Glutamatergic neuron (in vitro differentiated cells): Measurements from ENCODE around the gene BCKDHA. TPM values are rescaled to one million over a fixed set of nuclear protein-coding genes. Genes with fewer than 3 reads are reported as not detected.

ENCODE experiments used
- DNase-seq: peaks from one replicate; pipeline ENCODE4 v3.0.0; 2022
- H3K27ac Mint-ChIP-seq: one replicate; pipeline ENCODE4 v1.8.0; 2020; ENCODE audit warnings: mild to moderate bottlenecking, mixed read lengths, inconsistent platforms; ENCODE audit not compliant: unreplicated experiment
- H3K27me3 Mint-ChIP-seq: one replicate; pipeline ENCODE4 v1.8.0; 2020; ENCODE audit warnings: mild to moderate bottlenecking, moderate library complexity, mixed read lengths, inconsistent platforms; ENCODE audit not compliant: unreplicated experiment
- H3K36me3 Mint-ChIP-seq: one replicate; pipeline ENCODE4 v1.8.0; 2020; ENCODE audit warnings: mild to moderate bottlenecking, mixed read lengths, inconsistent platforms; ENCODE audit not compliant: unreplicated experiment
- H3K4me1 Mint-ChIP-seq: one replicate; pipeline ENCODE4 v1.8.0; 2020; ENCODE audit warnings: mild to moderate bottlenecking, low read depth, mixed read lengths, inconsistent platforms; ENCODE audit not compliant: unreplicated experiment
- H3K4me3 Mint-ChIP-seq: one replicate; pipeline ENCODE4 v1.8.0; 2020; ENCODE audit warnings: mild to moderate bottlenecking, mixed read lengths, inconsistent platforms; ENCODE audit not compliant: unreplicated experiment
- H3K9me3 Mint-ChIP-seq: one replicate; pipeline ENCODE4 v1.8.0; 2020; ENCODE audit warnings: mild to moderate bottlenecking, moderate library complexity, mixed read lengths, inconsistent platforms; ENCODE audit not compliant: unreplicated experiment
- total RNA-seq: library from RNA; stranded (reverse); fragmentation: NEBNext Ultra II Directional; extraction: Animal tissue kit (Norgen Biotek cat#: 25700); gene quantifications from one replicate; pipeline ENCODE4 v1.2.1, GENCODE V29; 2021; ENCODE audit not compliant: unreplicated experiment
- TF ChIP-seq, protein P1 (sequence below): fragments of 200-600 bp; sonication (generic); IDR thresholded peaks from one replicate; pipeline ENCODE4 v1.5.0; 2021; ENCODE audit not compliant: partially characterized antibody, unreplicated experiment

BCKDHA gene
- total RNA-seq, 1 donor from 2014 or later: 11.0 TPM

DNA sequence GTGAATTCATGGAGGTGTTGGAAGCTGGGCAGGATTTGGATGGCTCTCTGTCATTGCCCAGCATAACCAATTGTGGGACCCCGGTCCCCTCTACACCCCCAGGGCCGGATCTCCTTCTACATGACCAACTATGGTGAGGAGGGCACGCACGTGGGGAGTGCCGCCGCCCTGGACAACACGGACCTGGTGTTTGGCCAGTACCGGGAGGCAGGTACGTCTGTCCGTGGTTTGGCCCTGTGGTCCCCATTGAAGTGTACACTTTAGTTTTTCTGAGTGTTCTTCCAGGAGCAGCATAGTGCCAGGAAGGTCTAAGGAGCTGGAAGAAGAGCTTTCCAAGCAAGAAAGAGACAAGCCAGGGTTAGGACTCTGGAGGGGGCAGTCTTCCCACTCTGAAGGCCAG lies 16.3 kb downstream of the BCKDHA start:
- Mint-ChIP-seq H3K4me3 (no peak overlapping the region), H3K27ac (no peak overlapping the region), H3K36me3 (no peaks in the 10 kb centered on the region), H3K9me3 (peaks cover 2% of the 10 kb centered on the region), H3K4me1 (no peaks in the 10 kb centered on the region), H3K27me3 (peaks cover 5% of the 10 kb centered on the region)
- no peak for DNase-seq
- TF ChIP-seq, protein P1, sequence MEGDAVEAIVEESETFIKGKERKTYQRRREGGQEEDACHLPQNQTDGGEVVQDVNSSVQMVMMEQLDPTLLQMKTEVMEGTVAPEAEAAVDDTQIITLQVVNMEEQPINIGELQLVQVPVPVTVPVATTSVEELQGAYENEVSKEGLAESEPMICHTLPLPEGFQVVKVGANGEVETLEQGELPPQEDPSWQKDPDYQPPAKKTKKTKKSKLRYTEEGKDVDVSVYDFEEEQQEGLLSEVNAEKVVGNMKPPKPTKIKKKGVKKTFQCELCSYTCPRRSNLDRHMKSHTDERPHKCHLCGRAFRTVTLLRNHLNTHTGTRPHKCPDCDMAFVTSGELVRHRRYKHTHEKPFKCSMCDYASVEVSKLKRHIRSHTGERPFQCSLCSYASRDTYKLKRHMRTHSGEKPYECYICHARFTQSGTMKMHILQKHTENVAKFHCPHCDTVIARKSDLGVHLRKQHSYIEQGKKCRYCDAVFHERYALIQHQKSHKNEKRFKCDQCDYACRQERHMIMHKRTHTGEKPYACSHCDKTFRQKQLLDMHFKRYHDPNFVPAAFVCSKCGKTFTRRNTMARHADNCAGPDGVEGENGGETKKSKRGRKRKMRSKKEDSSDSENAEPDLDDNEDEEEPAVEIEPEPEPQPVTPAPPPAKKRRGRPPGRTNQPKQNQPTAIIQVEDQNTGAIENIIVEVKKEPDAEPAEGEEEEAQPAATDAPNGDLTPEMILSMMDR: no peak

DNA sequence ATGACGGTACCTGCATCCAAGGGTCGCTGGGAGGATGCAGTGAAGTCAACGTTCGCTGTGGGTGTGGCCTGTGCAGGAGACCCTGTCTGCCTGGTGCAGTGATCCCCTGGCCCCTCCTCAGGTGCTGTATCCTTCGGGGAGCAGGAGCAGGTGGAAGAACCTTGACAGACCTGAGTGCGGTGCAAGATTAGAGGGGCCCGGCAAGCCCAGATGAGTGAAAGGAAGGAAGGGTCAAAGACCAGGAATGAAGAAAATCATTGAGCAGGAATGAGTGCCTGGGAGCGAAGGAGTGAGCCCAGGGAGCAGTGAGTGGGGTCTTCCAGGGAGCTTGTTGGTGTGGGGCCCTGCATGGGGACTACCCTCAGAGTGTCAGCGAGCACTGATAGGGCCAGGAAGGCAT lies 16.8 kb downstream of the BCKDHA start:
- TF ChIP-seq, protein P1: no peak
- Mint-ChIP-seq H3K27me3 (peaks cover 5% of the 10 kb centered on the region), H3K4me3 (peak overlapping the region; percentile 34), H3K36me3 (no peaks in the 10 kb centered on the region), H3K27ac (no peak overlapping the region), H3K4me1 (no peaks in the 10 kb centered on the region), H3K9me3 (peaks cover 2% of the 10 kb centered on the region)
- no peak for DNase-seq

DNA sequence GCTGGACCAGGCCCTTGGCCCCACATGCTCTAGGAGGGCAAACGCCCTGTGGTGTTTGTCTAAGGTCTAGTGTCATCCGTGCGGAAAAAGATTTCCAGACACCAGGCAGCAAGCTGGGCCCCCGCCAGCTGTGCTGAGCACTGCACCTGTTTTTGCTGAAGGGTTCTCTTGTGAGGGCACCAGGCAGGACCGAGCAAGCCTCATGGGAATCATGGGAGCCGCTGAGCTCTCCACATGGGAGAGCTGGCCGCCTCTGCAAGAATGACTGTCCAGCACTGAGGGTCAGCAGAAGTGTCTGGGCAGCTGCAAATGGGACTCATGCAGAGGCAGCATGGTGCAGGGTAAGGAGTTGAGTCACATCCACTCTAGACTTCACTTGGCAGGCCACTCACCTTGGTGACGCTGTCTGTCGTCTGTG lies 17.5 kb downstream of the BCKDHA start:
- peaks cover 2% of the 10 kb centered on the region for H3K9me3 Mint-ChIP-seq
- H3K4me3 Mint-ChIP-seq: no peak overlapping the region
- no peaks in the 10 kb centered on the region for H3K36me3 Mint-ChIP-seq
- no peak overlapping the region for H3K27ac Mint-ChIP-seq
- H3K27me3 Mint-ChIP-seq: peaks cover 7% of the 10 kb centered on the region
- TF ChIP-seq, protein P1: no peak
- no peak for DNase-seq
- H3K4me1 Mint-ChIP-seq: no peaks in the 10 kb centered on the region

DNA sequence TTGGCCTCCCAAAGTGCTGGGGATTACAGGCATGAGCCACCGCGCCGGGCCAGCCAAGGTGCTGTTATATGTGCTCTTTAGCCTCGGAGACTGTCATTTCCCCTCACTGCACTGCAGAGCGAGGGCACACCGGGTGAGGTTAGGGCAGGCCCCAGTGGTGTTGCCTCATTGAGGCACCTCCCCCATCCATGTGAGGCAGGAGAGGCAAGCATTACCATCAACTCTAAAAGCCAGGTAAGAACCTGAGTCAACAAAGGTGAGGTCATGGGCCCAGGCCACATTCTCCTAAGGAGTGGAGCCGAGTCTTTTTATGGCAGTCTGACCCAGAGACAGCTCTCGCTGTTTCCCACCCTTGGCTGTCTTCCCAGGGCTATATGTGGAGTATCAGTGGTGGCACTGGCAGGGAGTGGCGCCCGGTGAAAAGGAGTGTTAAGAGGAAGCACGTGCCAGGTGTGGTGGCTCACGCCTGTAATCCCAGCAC lies 18.6 kb downstream of the BCKDHA start:
- TF ChIP-seq, protein P1: no peak
- Mint-ChIP-seq H3K27me3 (peaks cover 11% of the 10 kb centered on the region), H3K36me3 (no peaks in the 10 kb centered on the region), H3K4me3 (no peak overlapping the region), H3K27ac (no peak overlapping the region), H3K9me3 (peaks cover 2% of the 10 kb centered on the region), H3K4me1 (no peaks in the 10 kb centered on the region)
- no peak for DNase-seq

DNA sequence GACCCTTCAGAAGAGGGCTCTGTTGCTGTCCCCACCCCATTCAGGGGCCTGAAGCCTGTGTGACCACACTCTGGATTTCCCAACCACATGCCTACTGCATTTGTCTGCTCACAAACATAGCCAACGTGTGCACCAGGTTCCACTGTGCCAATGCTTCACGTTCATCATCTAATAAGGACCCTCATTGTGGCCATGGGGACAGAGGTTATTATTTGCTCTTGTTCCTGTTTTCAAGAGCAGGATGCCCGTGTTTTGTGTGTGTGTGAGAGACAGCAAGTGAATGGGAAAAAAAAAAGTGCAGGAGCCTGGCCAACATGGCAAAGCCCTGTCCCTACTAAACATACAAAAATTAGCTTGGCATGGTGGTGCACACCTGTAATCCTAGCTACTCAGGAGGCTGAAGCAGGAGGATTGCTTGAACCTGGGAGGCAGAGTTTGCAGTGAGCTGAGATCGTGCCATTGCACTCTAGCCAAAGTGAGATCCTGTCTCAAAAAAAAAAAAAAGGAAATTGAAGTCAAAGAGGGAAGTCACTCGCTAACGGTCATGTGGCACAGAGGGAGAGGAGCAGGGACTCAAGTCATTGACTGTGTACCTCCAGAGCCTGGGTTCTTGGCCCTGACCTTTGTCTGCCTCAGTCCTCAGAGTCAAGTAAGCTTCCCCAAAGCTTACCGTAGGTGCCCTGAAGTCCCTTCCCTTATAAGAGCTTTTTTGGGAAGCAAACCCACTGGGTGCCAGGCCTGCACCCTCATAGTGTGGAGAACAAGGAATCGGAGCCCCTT lies 22.7 kb downstream of the BCKDHA start:
- peaks cover 2% of the 10 kb centered on the region for H3K9me3 Mint-ChIP-seq
- TF ChIP-seq, protein P1: no peak

More for the DNA sequence above, 22.7 kb downstream of the BCKDHA start:
- Mint-ChIP-seq H3K27me3 (peaks cover 17% of the 10 kb centered on the region), H3K27ac (no peak overlapping the region), H3K4me1 (no peaks in the 10 kb centered on the region), H3K36me3 (no peaks in the 10 kb centered on the region), H3K4me3 (no peak overlapping the region)
- no peak for DNase-seq
